GM18873 (cell line): ENCODE measurements around the gene CLDN9.

Experiments
- ATAC-seq: cut with Tn5 transposase; IDR thresholded peaks from one replicate; pipeline ENCODE4 v1.9.1; 2021; ENCODE audit warnings: mild to moderate bottlenecking, moderate library complexity, moderate number of reproducible peaks; ENCODE audit not compliant: unreplicated experiment, low FRiP score

CLDN9 gene

GRCh38 chr16:2991566-2992261, 21.0 kb upstream of the CLDN9 start:
- no peak for ATAC-seq

DNA sequence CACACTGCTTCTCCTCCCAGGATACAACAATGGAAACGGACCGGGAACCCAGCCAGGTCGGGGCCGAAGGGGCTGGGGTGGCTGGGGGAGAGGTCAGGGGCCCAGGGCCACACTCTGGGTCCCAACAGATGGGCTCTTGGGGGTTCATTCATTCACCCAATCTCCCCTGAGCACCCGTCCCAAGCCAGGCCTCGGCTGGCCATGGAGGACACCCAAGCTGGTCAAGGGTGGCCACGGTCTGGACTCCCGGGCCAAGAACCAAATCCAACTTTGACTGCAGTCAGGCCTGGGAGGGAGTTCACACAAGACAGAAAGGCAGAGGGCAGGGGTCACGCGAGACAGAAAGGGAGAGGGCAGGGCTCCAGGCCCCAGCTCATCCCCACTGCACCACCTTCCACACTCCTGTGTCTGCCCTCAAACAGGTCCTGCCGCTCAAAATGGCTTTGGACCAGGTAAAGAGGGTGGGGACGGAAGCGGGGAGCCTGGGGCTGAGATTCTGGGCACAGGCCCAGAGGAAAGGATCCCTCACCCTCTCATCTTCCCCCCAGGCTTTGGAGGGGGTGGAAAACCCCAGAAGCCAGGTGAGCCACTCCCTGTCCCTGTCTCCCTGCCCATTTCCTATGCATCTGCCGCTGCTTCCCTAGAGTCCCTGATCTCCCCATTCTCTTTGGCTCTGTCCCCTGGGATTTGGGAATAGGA, 20.2 kb upstream of the CLDN9 start:
- no peak for ATAC-seq

GRCh38 chr16:2996298-2996697, 16.4 kb upstream of the CLDN9 start:
- no peak for ATAC-seq

GRCh38 chr16:2999929-3000328, 12.8 kb upstream of the CLDN9 start:
- ATAC-seq = no peak

DNA sequence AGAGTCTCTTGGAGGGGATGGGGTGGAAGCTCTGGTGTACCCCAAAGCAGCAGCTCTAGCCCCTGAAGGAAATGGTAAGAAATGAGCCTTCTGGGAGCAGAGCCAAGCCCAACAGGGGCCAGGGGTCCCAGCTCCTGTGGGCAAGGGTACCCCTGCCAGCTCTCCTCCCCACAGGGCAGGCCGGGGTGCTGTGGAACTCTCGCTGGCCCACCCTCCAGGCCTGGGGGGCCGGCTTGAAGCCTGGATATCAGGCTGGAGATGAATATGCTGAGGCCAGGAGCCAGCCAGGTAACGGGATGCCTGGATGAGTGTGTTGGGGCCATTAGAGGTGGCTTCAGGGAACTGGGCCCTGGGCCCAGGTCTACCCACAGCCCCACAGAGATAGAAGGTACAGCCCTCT, 12.2 kb upstream of the CLDN9 start:
- no peak for ATAC-seq

- ATAC-seq = no peak
Observed at GRCh38 chr16:3001316-3001715, 11.4 kb upstream of the CLDN9 start.

DNA sequence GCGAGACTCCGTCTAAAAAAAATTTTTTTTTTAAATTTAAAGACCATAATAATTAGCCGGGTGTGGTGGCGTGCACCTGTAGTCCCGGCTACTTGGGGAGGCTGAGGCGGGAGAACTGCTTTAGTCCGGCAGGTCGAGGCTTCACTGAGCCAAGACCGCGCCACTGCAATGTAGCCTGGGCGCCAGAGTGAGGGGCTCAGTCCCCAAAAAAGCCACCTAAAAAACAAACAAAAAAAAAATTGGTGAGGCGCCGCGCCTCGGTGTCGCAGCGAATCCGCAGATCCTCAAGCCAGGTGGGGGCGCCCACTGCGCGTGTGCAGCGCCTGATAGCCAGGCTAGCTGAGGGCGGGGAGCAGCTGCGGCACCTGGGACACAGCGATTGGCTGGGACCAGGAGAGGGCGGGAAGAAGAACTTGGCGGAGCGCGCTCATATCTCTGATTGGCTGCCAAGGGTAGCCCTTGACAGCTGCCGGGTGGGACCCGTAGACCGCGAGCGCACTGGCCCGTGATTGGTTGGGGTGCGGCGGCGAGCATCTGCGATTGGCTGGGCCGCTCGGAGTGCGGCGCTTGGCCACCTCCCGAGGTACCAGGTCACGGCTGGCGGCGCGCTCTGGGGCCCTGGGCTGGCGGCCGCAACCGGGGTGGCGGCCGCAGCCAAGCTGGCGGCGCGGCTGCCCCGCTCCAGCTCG, 9.0 kb upstream of the CLDN9 start:
- peak; percentile 95 for ATAC-seq

DNA sequence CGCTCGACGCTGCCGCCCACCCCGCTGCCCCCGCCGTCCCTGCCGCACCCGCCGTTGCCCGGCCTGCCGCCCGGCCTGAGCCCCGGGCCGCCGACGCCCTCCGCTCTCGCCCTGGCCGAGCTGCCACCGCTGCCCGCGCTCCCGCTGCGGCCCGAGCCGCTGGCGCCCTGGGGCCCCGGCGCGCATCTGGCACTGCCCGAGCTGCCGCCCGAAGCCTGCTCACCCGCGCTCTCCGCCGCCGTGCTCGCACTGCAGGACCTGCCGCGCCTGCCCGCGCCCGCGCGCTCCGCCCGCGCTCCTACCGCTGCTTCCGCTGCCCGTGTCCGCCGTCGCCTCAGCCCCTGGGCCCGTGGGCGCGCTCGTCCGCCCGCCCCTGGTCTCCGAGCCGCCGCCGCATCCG, 8.4 kb upstream of the CLDN9 start:
- peak; percentile 1 for ATAC-seq

DNA sequence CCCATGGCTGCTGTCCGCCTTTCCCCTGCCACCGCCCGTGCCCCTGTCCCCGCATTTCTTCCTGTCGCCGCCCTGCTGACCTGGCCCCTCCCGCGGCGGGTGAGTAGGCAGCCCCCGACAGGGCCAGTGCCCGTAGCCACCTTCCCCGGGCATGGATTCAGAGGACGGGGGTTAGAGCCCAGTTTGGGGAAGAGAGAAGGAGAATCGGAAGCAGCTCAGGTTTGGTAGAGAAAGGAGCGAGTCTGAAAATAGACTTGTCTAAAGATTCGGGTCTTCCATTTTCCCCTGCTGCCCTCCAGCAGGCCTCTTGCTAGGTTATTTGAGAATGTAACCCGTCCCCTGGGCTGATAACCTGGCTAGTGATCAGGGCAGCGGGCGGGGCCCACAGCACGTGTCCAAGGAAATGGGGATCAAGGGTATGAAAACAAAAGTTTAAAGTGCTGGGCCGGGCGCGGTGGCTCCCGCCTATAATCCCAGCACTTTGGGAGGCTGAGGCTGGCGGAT, 7.9 kb upstream of the CLDN9 start:
- no peak for ATAC-seq

DNA sequence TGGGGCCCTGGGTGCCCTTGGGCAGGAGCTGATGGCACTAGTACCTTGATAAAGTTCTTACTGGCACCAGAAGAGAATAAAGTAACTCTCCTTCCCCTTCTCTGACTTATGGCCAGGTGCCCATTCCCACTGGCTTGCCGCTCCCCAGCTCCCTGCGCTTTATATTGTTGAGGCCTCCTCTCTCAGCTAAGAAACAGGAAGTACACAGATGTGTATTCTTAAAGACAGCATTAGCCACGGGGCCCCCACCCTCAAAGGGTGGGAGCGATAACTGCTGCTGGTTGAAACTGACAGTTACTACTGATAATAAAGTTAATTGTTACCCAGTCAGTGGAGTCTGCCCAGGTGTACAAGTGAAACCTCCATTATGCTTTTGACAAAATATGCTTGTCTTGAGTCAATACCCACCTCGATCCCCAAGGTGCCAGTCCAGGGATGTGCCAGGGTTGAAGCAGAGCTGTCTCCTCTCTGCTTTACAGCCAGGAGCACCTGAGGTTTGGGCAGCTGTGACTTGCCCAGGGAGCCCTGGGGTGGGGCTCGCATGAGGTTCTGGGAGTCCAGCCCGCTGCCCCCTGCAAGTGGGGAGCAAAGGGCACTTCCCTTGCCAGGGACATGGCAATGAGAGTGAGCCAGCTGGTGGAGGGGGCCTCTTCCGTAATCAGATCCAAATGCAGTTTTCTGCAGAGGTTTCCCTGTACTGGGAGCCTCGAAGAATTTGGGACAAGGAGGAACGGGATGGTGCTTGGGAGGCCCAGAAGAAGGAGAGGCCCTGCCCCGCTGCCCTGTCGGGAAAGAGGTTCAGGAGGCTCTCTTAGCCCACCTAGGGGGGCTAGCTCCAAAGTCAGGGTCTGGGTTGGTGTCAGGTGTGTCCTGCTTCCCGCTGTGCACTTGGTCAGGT, 5.4 kb upstream of the CLDN9 start:
- no peak for ATAC-seq

GRCh38 chr16:3007957-3008689, 4.6 kb upstream of the CLDN9 start:
- no peak for ATAC-seq

DNA sequence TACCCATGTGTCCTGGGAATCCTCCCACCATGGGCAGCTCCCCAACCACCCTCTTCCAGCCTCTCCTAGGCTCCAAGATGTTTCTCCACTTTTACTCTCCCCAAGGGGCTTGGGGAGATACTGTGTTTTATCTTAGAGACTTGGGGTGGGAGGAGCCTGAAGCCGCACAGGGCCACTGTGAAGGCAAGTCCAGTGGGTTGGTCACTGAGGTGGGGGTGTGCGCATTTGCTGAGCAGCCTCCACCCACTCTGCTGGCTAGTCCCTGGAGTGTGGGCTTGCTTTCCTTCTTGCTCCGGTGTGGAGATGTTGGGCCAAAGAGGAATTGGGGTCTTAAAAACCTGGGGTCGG, 4.1 kb upstream of the CLDN9 start:
- ATAC-seq = no peak

- ATAC-seq = no peak
Observed at GRCh38 chr16:3009568-3010390, 2.9 kb upstream of the CLDN9 start.

DNA sequence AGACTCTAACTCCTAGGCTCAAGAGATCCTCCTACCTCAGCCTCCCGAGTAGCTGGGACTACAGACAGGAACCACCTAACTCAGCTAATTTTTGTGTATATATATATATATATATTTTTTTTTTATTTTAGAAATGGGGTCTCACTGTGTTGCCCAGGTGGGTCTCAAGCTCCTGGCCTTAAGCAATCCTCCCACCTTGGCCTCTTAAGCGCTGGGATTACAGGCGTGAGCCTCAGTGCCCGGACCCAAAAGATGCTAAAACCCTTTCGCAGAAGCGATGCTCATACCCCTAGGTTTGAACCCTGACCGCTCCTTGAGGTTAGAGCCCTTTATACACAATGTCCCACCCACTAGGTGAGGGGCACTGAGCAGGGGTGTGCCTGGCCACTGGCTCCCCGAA, 2.2 kb upstream of the CLDN9 start:
- no peak for ATAC-seq

DNA sequence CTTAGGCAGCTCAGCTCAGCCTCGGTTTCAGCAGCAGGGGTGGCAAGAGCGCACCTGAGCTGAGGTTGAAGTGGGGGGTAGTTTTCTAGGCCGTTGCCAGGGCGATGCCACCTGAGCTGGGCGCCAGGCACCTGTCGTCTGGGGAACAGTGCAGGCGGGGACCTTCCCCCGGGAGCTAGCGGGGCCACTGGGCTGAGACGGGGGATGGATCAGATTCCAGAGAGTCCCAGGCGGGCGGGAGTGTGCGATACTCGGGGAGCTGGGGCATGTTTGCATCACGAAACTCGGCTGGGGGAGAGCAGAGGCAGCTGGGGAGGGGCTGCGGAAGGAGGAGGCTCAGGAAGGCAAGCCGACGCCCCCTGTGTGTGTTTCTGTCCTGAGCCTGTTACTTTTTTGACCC, 477 bp upstream of the CLDN9 start:
- no peak for ATAC-seq

DNA sequence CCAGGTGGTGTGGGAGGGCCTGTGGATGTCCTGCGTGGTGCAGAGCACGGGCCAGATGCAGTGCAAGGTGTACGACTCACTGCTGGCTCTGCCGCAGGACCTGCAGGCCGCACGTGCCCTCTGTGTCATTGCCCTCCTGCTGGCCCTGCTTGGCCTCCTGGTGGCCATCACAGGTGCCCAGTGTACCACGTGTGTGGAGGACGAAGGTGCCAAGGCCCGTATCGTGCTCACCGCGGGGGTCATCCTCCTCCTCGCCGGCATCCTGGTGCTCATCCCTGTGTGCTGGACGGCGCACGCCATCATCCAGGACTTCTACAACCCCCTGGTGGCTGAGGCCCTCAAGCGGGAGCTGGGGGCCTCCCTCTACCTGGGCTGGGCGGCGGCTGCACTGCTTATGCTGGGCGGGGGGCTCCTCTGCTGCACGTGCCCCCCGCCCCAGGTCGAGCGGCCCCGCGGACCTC, 798 bp downstream of the CLDN9 start:
- ATAC-seq = no peak

DNA sequence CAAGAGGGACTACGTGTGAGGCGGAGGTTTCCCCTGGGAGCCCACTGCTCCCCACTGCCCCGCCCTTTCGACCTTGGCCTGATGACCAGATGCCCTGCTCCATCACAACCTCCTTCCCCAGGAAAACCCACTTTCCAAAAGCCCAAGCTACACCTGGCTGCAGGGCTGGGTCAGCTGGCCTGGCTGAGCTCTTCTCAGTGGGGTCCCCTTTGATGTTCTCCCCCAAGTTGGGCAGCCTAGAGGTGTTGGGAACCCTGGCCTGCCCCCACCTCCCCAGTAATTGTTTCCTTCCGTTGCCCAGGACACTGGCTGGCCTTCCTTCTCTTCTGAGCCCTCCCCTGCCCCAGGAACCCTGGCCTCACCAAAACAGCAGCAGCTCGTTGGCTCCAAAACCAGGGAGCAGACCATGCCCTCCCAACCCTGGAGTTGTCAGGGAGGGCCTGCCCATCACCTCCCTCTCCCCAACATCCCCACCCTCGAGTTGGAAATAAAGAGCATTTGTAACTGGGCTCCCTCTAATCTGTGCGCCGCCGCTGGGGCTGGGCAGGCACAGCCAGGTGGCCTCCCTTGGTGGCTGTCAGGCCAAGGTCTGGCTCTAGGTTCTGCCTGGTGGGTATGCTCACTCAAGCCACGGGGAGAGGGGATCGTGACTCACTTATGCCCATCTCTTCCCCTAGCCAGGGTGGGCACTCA, 1.4 kb downstream of the CLDN9 start:
- no peak for ATAC-seq

- ATAC-seq = no peak
Observed at GRCh38 chr16:3014971-3015370, 2.2 kb downstream of the CLDN9 start.
